Measurements from ENCODE around the gene METRN.

METRN gene

GRCh38 chr16:683396-684070 lies 31.4 kb upstream of the METRN start (continued):
- TF ChIP-seq ZNF639 (tag by site-specific recombination; IDR thresholded peaks at IDR 0.05): no peak; the same call in none of the 2 replicates
- no peak for TF ChIP-seq ZFP3 (tag by site-specific recombination; IDR thresholded peaks at IDR 0.05; ENCODE audit: low read depth)
- 0 out of 2 replicates have a peak, but pooled peaks have one; percentile 64 for TF ChIP-seq ZNF2 (tag by site-specific recombination; IDR thresholded peaks at IDR 0.05)
- TF ChIP-seq ZNF266 (tag by site-specific recombination; IDR thresholded peaks at IDR 0.05; ENCODE audit: low read depth): no peak
- peak; percentile 74 for TF ChIP-seq SCRT2 (tag by site-specific recombination; IDR thresholded peaks at IDR 0.05)
- TF ChIP-seq, protein P1, sequence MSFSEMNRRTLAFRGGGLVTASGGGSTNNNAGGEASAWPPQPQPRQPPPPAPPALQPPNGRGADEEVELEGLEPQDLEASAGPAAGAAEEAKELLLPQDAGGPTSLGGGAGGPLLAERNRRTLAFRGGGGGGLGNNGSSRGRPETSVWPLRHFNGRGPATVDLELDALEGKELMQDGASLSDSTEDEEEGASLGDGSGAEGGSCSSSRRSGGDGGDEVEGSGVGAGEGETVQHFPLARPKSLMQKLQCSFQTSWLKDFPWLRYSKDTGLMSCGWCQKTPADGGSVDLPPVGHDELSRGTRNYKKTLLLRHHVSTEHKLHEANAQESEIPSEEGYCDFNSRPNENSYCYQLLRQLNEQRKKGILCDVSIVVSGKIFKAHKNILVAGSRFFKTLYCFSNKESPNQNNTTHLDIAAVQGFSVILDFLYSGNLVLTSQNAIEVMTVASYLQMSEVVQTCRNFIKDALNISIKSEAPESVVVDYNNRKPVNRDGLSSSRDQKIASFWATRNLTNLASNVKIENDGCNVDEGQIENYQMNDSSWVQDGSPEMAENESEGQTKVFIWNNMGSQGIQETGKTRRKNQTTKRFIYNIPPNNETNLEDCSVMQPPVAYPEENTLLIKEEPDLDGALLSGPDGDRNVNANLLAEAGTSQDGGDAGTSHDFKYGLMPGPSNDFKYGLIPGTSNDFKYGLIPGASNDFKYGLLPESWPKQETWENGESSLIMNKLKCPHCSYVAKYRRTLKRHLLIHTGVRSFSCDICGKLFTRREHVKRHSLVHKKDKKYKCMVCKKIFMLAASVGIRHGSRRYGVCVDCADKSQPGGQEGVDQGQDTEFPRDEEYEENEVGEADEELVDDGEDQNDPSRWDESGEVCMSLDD (tag by site-specific recombination; IDR thresholded peaks at IDR 0.05): no peak
- no peak for TF ChIP-seq ZNF132 (tag by site-specific recombination; IDR thresholded peaks at IDR 0.05; ENCODE audit: borderline replicate concordance)
- no peak for TF ChIP-seq ZBTB49 (tag by site-specific recombination; IDR thresholded peaks at IDR 0.05; ENCODE audit: low read depth)
- TF ChIP-seq ZNF175 (tag by site-specific recombination; IDR thresholded peaks at IDR 0.05): no peak
- TF ChIP-seq ZNF37A (tag by site-specific recombination; IDR thresholded peaks at IDR 0.05): no peak
- TF ChIP-seq ZNF23 (tag by site-specific recombination; IDR thresholded peaks at IDR 0.05; ENCODE audit: borderline replicate concordance): no peak
- peak; percentile 82 for TF ChIP-seq ZNF10 (tag by site-specific recombination; IDR thresholded peaks at IDR 0.05)
- TF ChIP-seq, protein P2, sequence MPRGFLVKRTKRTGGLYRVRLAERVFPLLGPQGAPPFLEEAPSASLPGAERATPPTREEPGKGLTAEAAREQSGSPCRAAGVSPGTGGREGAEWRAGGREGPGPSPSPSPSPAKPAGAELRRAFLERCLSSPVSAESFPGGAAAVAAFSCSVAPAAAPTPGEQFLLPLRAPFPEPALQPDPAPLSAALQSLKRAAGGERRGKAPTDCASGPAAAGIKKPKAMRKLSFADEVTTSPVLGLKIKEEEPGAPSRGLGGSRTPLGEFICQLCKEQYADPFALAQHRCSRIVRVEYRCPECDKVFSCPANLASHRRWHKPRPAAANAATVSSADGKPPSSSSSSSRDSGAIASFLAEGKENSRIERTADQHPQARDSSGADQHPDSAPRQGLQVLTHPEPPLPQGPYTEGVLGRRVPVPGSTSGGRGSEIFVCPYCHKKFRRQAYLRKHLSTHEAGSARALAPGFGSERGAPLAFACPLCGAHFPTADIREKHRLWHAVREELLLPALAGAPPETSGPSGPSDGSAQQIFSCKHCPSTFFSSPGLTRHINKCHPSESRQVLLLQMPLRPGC (tag by site-specific recombination; IDR thresholded peaks at IDR 0.05): no peak; the same call in 1 of the 2 replicates
- TF ChIP-seq ZNF660 (tag by site-specific recombination; IDR thresholded peaks at IDR 0.05): no peak
- no peak for TF ChIP-seq ZNF621 (tag by site-specific recombination; IDR thresholded peaks at IDR 0.05)
- TF ChIP-seq ZBTB17 (tag by site-specific recombination; IDR thresholded peaks at IDR 0.05): peak; percentile 70
- no peak for TF ChIP-seq ZNF155 (tag by site-specific recombination; IDR thresholded peaks at IDR 0.05)
- no peak for TF ChIP-seq ZNF560 (tag by site-specific recombination; IDR thresholded peaks at IDR 0.05; ENCODE audit: borderline replicate concordance)
- no peak for TF ChIP-seq ZNF529 (tag by site-specific recombination; IDR thresholded peaks at IDR 0.05; ENCODE audit: insufficient replicate concordance)
- no peak for TF ChIP-seq ZNF302 (tag by site-specific recombination; IDR thresholded peaks at IDR 0.05; ENCODE audit: low read depth)
- TF ChIP-seq ZNF221 (tag by site-specific recombination; IDR thresholded peaks at IDR 0.05; ENCODE audit: borderline replicate concordance): no peak
- TF ChIP-seq ZNF398 (tag by site-specific recombination; IDR thresholded peaks at IDR 0.05): peak; percentile 42; the same call in 1 of the 2 replicates
- TF ChIP-seq ZNF157 (tag by site-specific recombination; IDR thresholded peaks at IDR 0.05): no peak
- TF ChIP-seq, protein P3, sequence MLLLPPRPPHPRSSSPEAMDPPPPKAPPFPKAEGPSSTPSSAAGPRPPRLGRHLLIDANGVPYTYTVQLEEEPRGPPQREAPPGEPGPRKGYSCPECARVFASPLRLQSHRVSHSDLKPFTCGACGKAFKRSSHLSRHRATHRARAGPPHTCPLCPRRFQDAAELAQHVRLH (tag by site-specific recombination; IDR thresholded peaks at IDR 0.05): no peak
- 0 out of 2 replicates have a peak, but pooled peaks have one; percentile 64 for TF ChIP-seq ZNF501 (tag by site-specific recombination; IDR thresholded peaks at IDR 0.05)
- TF ChIP-seq, protein P4, sequence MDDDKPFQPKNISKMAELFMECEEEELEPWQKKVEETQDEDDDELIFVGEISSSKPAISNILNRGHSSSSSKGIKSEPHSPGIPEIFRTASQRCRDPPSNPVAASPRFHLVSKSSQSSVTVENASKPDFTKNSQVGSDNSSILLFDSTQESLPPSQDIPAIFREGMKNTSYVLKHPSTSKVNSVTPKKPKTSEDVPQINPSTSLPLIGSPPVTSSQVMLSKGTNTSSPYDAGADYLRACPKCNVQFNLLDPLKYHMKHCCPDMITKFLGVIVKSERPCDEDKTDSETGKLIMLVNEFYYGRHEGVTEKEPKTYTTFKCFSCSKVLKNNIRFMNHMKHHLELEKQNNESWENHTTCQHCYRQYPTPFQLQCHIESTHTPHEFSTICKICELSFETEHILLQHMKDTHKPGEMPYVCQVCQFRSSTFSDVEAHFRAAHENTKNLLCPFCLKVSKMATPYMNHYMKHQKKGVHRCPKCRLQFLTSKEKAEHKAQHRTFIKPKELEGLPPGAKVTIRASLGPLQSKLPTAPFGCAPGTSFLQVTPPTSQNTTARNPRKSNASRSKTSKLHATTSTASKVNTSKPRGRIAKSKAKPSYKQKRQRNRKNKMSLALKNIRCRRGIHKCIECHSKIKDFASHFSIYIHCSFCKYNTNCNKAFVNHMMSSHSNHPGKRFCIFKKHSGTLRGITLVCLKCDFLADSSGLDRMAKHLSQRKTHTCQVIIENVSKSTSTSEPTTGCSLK (tag by site-specific recombination; IDR thresholded peaks at IDR 0.05): no peak

Measured in HEK293 (cell line).